ENCODE data around the gene EFNA3. TPM values are rescaled to one million over a fixed set of nuclear protein-coding genes. Genes with fewer than 3 reads are reported as not detected.

The EFNA3 gene
- total RNA-seq, 1 experiment from 2014 or later: 20.4 TPM

GRCh38 chr1:155121249-155121648 is 42.6 kb downstream of the EFNA3 start:
- no peak for DNase-seq (ENCODE audit: low read depth, low spot score)
- Histone ChIP-seq H3K9ac (ENCODE audit: low read length) (no peak overlapping the region), H3K27ac (ENCODE audit: low read depth, low read length) (no peak overlapping the region), H3K27me3 (ENCODE audit: insufficient read depth, low read length) (peaks cover 6% of the 10 kb centered on the region; the same call in 1 of the 2 replicates), H4K20me1 (ENCODE audit: insufficient read depth) (no peaks in the 10 kb centered on the region), H3K4me2 (ENCODE audit: low read length) (no peak overlapping the region), H3K79me2 (ENCODE audit: insufficient read depth, low read length) (no peaks in the 10 kb centered on the region), H3K9me3 (ENCODE audit: control insufficient read depth in 1 of 2, insufficient read depth in 1 of 2, low read depth in 1 of 2, low read length in 2 of 2) (no peaks in the 10 kb centered on the region), H2AFZ (ENCODE audit: low read depth, low read length, poor library complexity, severe bottlenecking) (no peak overlapping the region), H3K36me3 (ENCODE audit: control insufficient read depth in 1 of 2, insufficient read depth in 2 of 2, low read length in 2 of 2) (no peaks in the 10 kb centered on the region), H3K9me2 (ENCODE audit: insufficient read depth) (no peaks in the 10 kb centered on the region), H3K4me1 (ENCODE audit: control insufficient read depth in 1 of 2, insufficient read depth in 2 of 2, low read length in 2 of 2) (peaks cover 10 to 19% of the 10 kb centered on the region in 2 experiments), H3K4me3 (replicated peaks in 1 of 2; ENCODE audit: low read depth in 1 of 2, low read length in 2 of 2) (no peak overlapping the region)
- ChIA-PET POLR2A (no interaction called here), RAD21 (ENCODE audit: low non-redundant PET in 1 of 2, low total read pairs in 2 of 2, uncharacterized antibody in 2 of 2, unreplicated experiment in 2 of 2) (no interaction called here), CTCF (interaction anchor here (1.2 to 2.1 kb wide), 2 partner anchors 30 to 46 kb away, joined by 4 to 8 read pairs; no protein-coding TSS in a partner anchor)
- TF ChIP-seq POLR2AphosphoS5 (IDR thresholded peaks at IDR 0.05; ENCODE audit: low read depth, low read length) (no peak), YY1 (IDR thresholded peaks at IDR 0.05; ENCODE audit: extremely low read depth, insufficient replicate concordance, low read depth, low read length) (no peak), SRF (IDR thresholded peaks at IDR 0.05; ENCODE audit: low read depth) (no peak)
- TF ChIP-seq, protein P1, sequence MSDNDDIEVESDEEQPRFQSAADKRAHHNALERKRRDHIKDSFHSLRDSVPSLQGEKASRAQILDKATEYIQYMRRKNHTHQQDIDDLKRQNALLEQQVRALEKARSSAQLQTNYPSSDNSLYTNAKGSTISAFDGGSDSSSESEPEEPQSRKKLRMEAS (IDR thresholded peaks at IDR 0.05): no peak
- intact Hi-C loops (cut with micrococcal nuclease): no loop called here
- no TSS peak for BruUV-seq (replicated peaks)
- ATAC-seq: no peak

DNA sequence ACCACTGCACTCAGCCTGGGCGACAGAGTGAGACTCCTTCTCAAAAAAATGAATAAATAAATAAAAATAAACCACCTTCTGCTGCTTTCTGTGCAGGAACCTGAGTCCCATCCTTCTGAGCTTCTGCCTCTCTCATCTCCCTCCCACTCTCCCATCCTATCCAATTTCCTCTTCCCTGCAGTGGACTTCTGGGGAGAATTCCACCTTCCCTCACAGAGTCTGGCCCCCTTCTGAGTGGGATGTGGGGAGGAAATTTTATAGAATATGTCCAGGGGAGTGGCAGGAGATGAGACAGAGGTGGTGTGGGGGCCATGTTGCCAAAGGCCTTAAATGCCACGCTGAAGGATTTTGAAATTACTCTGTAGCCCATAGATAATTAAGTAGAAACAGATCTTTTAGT is 43.7 kb downstream of the EFNA3 start:
- H3K27me3 ChIP-seq (ENCODE audit: insufficient read depth, low read length): peaks cover 6% of the 10 kb centered on the region; the same call in 1 of the 2 replicates

More for the DNA sequence above, 43.7 kb downstream of the EFNA3 start:
- TF ChIP-seq RAD21 (IDR thresholded peaks at IDR 0.05; ENCODE audit: low read depth): no peak
- no peak for TF ChIP-seq REST (IDR thresholded peaks at IDR 0.05; ENCODE audit: low read depth)
- TF ChIP-seq SP1 (IDR thresholded peaks at IDR 0.05; ENCODE audit: low read depth): no peak
- TF ChIP-seq ATF3 (IDR thresholded peaks at IDR 0.05): no peak
- TF ChIP-seq POLR2AphosphoS5 (IDR thresholded peaks at IDR 0.05; ENCODE audit: low read depth, low read length): no peak
- TF ChIP-seq CEBPB (IDR thresholded peaks at IDR 0.05; ENCODE audit: low read depth): no peak
- TF ChIP-seq, protein P1 (IDR thresholded peaks at IDR 0.05): no peak
- Histone ChIP-seq H3K9me3 (ENCODE audit: control insufficient read depth in 1 of 2, insufficient read depth in 1 of 2, low read depth in 1 of 2, low read length in 2 of 2) (no peaks in the 10 kb centered on the region), H3K79me2 (ENCODE audit: insufficient read depth, low read length) (no peaks in the 10 kb centered on the region), H3K27ac (ENCODE audit: low read depth, low read length) (no peak overlapping the region), H3K9ac (ENCODE audit: low read length) (no peak overlapping the region), H3K4me1 (ENCODE audit: control insufficient read depth in 1 of 2, insufficient read depth in 2 of 2, low read length in 2 of 2) (peaks cover 19 to 30% of the 10 kb centered on the region in 2 experiments), H3K36me3 (ENCODE audit: control insufficient read depth in 1 of 2, insufficient read depth in 2 of 2, low read length in 2 of 2) (no peaks in the 10 kb centered on the region), H4K20me1 (ENCODE audit: insufficient read depth) (no peaks in the 10 kb centered on the region), H3K4me2 (ENCODE audit: low read length) (no peak overlapping the region), H3K4me3 (replicated peaks in 1 of 2; ENCODE audit: low read depth in 1 of 2, low read length in 2 of 2) (no peak overlapping the region), H3K9me2 (ENCODE audit: insufficient read depth) (no peaks in the 10 kb centered on the region), H2AFZ (ENCODE audit: low read depth, low read length, poor library complexity, severe bottlenecking) (no peak overlapping the region)
- BruUV-seq (replicated peaks): no TSS peak
- ChIA-PET POLR2A (interaction anchor here (1.1 kb wide), 1 partner anchor 31 kb away, joined by 3 read pairs; no protein-coding TSS in a partner anchor), CTCF (interaction anchor here (1.1 to 2.1 kb wide), 2 partner anchors 37 to 45 kb away, joined by 3 to 8 read pairs; no protein-coding TSS in a partner anchor), RAD21 (ENCODE audit: low non-redundant PET in 1 of 2, low total read pairs in 2 of 2, uncharacterized antibody in 2 of 2, unreplicated experiment in 2 of 2) (no interaction called here)
- ATAC-seq (no peak), DNase-seq (ENCODE audit: low read depth, low spot score) (no peak)
- intact Hi-C loops (cut with micrococcal nuclease): no loop called here

Measured in HCT116 (cell line).